ENCODE data around the gene FRMPD4. TPM values are rescaled to one million over a fixed set of nuclear protein-coding genes. Genes with fewer than 3 reads are reported as not detected.

Gene FRMPD4
- total RNA-seq, 4 donors from 2014 or later: 0.17 to 0.83 (median 0.46) TPM

DNA sequence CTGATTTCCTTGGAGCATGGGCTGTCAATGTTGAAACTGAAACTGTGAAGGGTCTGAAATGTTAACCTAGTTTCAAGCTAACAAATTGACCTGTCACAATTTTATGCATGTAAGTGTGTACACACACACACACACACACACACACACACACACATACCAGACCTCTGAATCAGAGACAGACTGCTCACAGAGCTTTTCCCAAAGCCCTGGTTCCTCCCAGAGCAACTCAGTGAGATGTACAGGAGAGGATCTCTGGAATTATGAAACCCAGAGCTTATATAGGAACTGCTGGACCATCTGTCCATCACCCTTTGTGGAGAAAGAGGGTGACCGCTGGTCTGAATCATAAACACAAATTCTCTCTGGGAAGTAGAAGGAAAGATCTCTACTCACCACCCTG lies 424.8 kb downstream of the FRMPD4 start:
- intact Hi-C loops (cut with DNase I): no loop called here
- WGBS: 55% methylated on average over 1 of the region's 1 CpG
- no peak for DNase-seq (ENCODE audit: extremely low spot score)

GRCh38 chrX:12564221-12564620 lies 425.9 kb downstream of the FRMPD4 start:
- no peak for DNase-seq (ENCODE audit: extremely low spot score)
- Histone ChIP-seq H3K36me3 (no peaks in the 10 kb centered on the region), H3K27ac (replicated peaks in 1 of 4) (no peak overlapping the region), H3K4me1 (no peaks in the 10 kb centered on the region), H3K4me3 (no peak overlapping the region), H3K27me3 (no peaks in the 10 kb centered on the region), H3K9me3 (no peaks in the 10 kb centered on the region)
- intact Hi-C loops (cut with DNase I): no loop called here
- TF ChIP-seq EP300 (IDR thresholded peaks at IDR 0.05) (no peak), POLR2A (IDR thresholded peaks at IDR 0.05; ENCODE audit: low read depth) (no peak), POLR2AphosphoS5 (IDR thresholded peaks at IDR 0.05) (no peak)
- TF ChIP-seq, protein P1, sequence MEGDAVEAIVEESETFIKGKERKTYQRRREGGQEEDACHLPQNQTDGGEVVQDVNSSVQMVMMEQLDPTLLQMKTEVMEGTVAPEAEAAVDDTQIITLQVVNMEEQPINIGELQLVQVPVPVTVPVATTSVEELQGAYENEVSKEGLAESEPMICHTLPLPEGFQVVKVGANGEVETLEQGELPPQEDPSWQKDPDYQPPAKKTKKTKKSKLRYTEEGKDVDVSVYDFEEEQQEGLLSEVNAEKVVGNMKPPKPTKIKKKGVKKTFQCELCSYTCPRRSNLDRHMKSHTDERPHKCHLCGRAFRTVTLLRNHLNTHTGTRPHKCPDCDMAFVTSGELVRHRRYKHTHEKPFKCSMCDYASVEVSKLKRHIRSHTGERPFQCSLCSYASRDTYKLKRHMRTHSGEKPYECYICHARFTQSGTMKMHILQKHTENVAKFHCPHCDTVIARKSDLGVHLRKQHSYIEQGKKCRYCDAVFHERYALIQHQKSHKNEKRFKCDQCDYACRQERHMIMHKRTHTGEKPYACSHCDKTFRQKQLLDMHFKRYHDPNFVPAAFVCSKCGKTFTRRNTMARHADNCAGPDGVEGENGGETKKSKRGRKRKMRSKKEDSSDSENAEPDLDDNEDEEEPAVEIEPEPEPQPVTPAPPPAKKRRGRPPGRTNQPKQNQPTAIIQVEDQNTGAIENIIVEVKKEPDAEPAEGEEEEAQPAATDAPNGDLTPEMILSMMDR (IDR thresholded peaks at IDR 0.05): no peak
- WGBS: 77% methylated on average over 2 of the region's 2 CpGs

More for the DNA sequence above, 424.8 kb downstream of the FRMPD4 start:
- TF ChIP-seq, protein P1 (IDR thresholded peaks at IDR 0.05): no peak
- TF ChIP-seq POLR2A (IDR thresholded peaks at IDR 0.05; ENCODE audit: low read depth) (no peak), POLR2AphosphoS5 (IDR thresholded peaks at IDR 0.05) (no peak), EP300 (IDR thresholded peaks at IDR 0.05) (no peak)
- no peak overlapping the region for H3K4me3 ChIP-seq
- H3K4me1 ChIP-seq: no peaks in the 10 kb centered on the region
- no peaks in the 10 kb centered on the region for H3K36me3 ChIP-seq
- no peak overlapping the region for H3K27ac ChIP-seq (replicated peaks in 1 of 4)
- no peaks in the 10 kb centered on the region for H3K27me3 ChIP-seq
- no peaks in the 10 kb centered on the region for H3K9me3 ChIP-seq

DNA sequence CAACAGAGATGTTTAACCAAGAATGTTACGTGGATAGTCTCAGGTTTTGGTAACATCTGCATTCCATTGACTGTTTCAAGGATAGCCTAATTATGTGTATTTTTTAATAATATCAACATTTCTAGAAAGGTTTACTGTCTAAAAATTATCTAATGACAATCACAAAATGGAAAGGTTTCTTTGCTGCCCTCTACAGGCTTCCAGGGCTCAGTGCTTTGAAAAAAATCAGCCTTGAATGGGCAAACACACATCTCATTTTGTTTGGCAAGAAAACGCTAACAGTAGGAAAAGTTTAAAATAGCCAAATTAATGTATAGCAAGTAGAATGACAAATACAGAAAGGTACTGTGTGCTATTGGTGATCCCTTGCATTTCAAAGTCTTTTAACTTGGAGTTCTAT lies 429.6 kb downstream of the FRMPD4 start:
- intact Hi-C loops (cut with DNase I): no loop called here
- H3K9me3 ChIP-seq: no peaks in the 10 kb centered on the region
- no peaks in the 10 kb centered on the region for H3K4me1 ChIP-seq
- DNase-seq (ENCODE audit: extremely low spot score): no peak
- no peaks in the 10 kb centered on the region for H3K36me3 ChIP-seq
- H3K4me3 ChIP-seq: no peak overlapping the region
- no peak for TF ChIP-seq POLR2AphosphoS5 (IDR thresholded peaks at IDR 0.05)
- TF ChIP-seq, protein P1 (IDR thresholded peaks at IDR 0.05): peak in 2 of 3 experiments; percentile 33 to 47
- H3K27me3 ChIP-seq: no peaks in the 10 kb centered on the region
- WGBS: 42% methylated on average over 2 of the region's 2 CpGs
- H3K27ac ChIP-seq (replicated peaks in 1 of 4): no peak overlapping the region

DNA sequence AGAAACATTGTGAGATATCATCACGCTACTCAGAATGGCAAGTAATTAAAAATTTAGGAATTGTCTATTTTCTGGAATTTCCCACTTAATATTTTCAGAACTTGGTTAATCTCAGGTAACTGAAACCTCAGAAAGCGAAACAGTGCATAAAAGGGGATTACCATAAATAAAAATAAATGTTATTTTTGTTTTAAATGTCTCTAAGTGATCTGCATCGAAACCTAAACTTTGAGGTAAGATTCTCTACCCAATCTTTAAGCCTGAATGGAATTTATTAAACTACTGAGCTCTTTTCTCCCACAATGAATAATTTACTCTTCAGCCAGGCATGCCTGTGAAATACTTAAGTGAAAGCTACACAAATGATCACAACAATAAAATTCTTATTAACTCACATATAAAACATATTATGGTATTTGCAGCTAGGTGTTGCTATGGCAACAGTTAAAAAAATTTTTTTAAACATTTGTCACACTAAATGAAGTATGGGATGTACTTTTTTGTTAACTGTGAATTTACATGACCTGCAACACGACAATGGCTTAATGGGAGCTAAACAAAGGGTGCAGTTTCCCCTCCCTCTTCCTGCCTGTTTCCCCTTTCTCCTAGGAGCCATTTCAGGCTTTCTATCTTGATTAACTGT lies 432.7 kb downstream of the FRMPD4 start:
- H3K36me3 ChIP-seq: no peaks in the 10 kb centered on the region
- H3K4me1 ChIP-seq: no peaks in the 10 kb centered on the region
- no peak overlapping the region for H3K4me3 ChIP-seq
- intact Hi-C loops (cut with DNase I): no loop called here
- no peaks in the 10 kb centered on the region for H3K27me3 ChIP-seq
- H3K9me3 ChIP-seq: no peaks in the 10 kb centered on the region
- H3K27ac ChIP-seq (replicated peaks in 1 of 4): no peak overlapping the region
- WGBS: 52% methylated on average over 4 of the region's 4 CpGs
- no peak for TF ChIP-seq POLR2AphosphoS5 (IDR thresholded peaks at IDR 0.05)
- TF ChIP-seq, protein P1 (IDR thresholded peaks at IDR 0.05): no peak
- no peak for DNase-seq (ENCODE audit: extremely low spot score)

DNA sequence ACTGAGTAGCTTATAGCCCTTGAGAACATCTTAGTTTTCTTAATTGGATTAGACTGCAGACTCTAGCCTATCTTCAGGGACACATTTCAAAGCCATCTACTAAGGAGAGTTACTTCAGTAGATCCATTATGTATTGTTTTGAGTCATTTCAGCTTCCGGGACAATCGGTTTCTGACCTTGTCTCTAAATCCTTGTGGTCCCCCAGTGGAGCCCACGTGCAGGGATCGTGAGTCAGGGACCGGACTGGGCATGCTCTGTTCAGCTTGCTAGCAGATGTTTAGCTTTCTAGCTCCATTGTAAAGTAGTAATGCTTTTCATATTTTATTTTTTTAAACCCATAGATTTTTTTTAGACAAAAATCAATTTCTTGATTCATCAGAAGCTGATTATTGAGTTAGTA lies 441.0 kb downstream of the FRMPD4 start:
- intact Hi-C loops (cut with DNase I): no loop called here

More for the DNA sequence above, 441.0 kb downstream of the FRMPD4 start:
- Histone ChIP-seq H3K4me1 (no peaks in the 10 kb centered on the region), H3K27me3 (no peaks in the 10 kb centered on the region), H3K36me3 (no peaks in the 10 kb centered on the region), H3K27ac (replicated peaks in 1 of 4) (no peak overlapping the region), H3K9me3 (no peaks in the 10 kb centered on the region), H3K4me3 (no peak overlapping the region)
- TF ChIP-seq EP300 (IDR thresholded peaks at IDR 0.05): no peak
- TF ChIP-seq, protein P1 (IDR thresholded peaks at IDR 0.05): no peak
- no peak for TF ChIP-seq POLR2AphosphoS5 (IDR thresholded peaks at IDR 0.05)
- no peak for TF ChIP-seq POLR2A (IDR thresholded peaks at IDR 0.05; ENCODE audit: low read depth)
- WGBS: 72% methylated on average over 5 of the region's 5 CpGs
- no peak for DNase-seq (ENCODE audit: extremely low spot score)
